GM12892 (cell line): ENCODE results near the gene ABR.

Experiments used
- POLR2A ChIP-seq: IDR thresholded peaks from 2 replicates; pipeline ENCODE4 v1.6.1; 2011; ENCODE audit warnings: low read depth, low read length, control low read depth
- POLR2AphosphoS5 ChIP-seq: IDR thresholded peaks from 2 replicates; pipeline ENCODE4 v1.6.1; 2011; ENCODE audit warnings: low read depth, low read length, control low read depth

- TF ChIP-seq POLR2AphosphoS5 (no peak), POLR2A (no peak)
These were observed 31.5 kb upstream of the ABR start for GRCh38 chr17:1211287-1211686.
